Ishikawa (cell line): ENCODE data around the gene TASP1.

ENCODE experiments used
- CEBPB ChIP-seq: IDR thresholded peaks from 2 replicates; pipeline ENCODE4 v1.6.1; 2012
- CREB1 ChIP-seq: IDR thresholded peaks from 2 replicates; pipeline ENCODE4 v1.6.1; 2012; ENCODE audit warnings: low read depth
- EGR1 ChIP-seq: IDR thresholded peaks from 2 replicates; pipeline ENCODE4 v1.6.1; 2012
- EP300 ChIP-seq: IDR thresholded peaks from 2 replicates; pipeline ENCODE4 v1.6.1; 2012; ENCODE audit warnings: borderline replicate concordance
- FOXM1 ChIP-seq: IDR thresholded peaks from 2 replicates; pipeline ENCODE4 v1.6.1; 2012; ENCODE audit warnings: low read depth, borderline replicate concordance
- MAX ChIP-seq: IDR thresholded peaks from 2 replicates; pipeline ENCODE4 v1.6.1; 2012
- NFIC ChIP-seq: IDR thresholded peaks from 2 replicates; pipeline ENCODE4 v1.6.1; 2012
- RAD21 ChIP-seq: IDR thresholded peaks from 2 replicates; pipeline ENCODE4 v1.6.1; 2012; ENCODE audit warnings: low read depth
- REST ChIP-seq: IDR thresholded peaks from 2 replicates; pipeline ENCODE4 v1.6.1; 2012; ENCODE audit warnings: low read depth, mild to moderate bottlenecking
- TAF1 ChIP-seq: IDR thresholded peaks from 2 replicates; pipeline ENCODE4 v1.6.1; 2012; ENCODE audit warnings: low read depth, mild to moderate bottlenecking
- TCF12 ChIP-seq: IDR thresholded peaks from 2 replicates; pipeline ENCODE4 v1.6.1; 2012; ENCODE audit warnings: low read depth
- TEAD4 ChIP-seq: IDR thresholded peaks from 2 replicates; pipeline ENCODE4 v1.6.1; 2012
- USF1 ChIP-seq: IDR thresholded peaks from 2 replicates; pipeline ENCODE4 v1.6.1; 2012
- YY1 ChIP-seq: IDR thresholded peaks from 2 replicates; pipeline ENCODE4 v1.6.1; 2012; ENCODE audit warnings: low read depth
- ZBTB7A ChIP-seq: IDR thresholded peaks from 2 replicates; pipeline ENCODE4 v1.6.1; 2012; ENCODE audit warnings: low read depth

The TASP1 gene

GRCh38 chr20:13401596-13401995, 237.1 kb downstream of the TASP1 start:
- TF ChIP-seq RAD21: no peak
- no peak for TF ChIP-seq FOXM1
- no peak for TF ChIP-seq YY1
- TF ChIP-seq TEAD4: no peak
- no peak for TF ChIP-seq CREB1
- TF ChIP-seq ZBTB7A: no peak
- TF ChIP-seq MAX: no peak
- TF ChIP-seq TCF12: no peak

GRCh38 chr20:13400453-13400852, 238.3 kb downstream of the TASP1 start:
- TF ChIP-seq TCF12 (no peak), ZBTB7A (no peak), YY1 (no peak), MAX (no peak), TAF1 (no peak), FOXM1 (no peak), EGR1 (no peak), RAD21 (no peak), USF1 (no peak), CEBPB (no peak)

GRCh38 chr20:13397300-13397724, 241.4 kb downstream of the TASP1 start:
- no peak for TF ChIP-seq TAF1
- TF ChIP-seq EP300: no peak
- TF ChIP-seq TEAD4: no peak
- TF ChIP-seq EGR1: no peak
- TF ChIP-seq CEBPB: no peak
- no peak for TF ChIP-seq NFIC
- TF ChIP-seq CREB1: no peak

- TF ChIP-seq RAD21 (no peak), CEBPB (no peak), REST (no peak)
Measured at GRCh38 chr20:13396826-13397225, 241.9 kb downstream of the TASP1 start.

- TF ChIP-seq CREB1: no peak
- TF ChIP-seq USF1: no peak
- no peak for TF ChIP-seq YY1
- TF ChIP-seq FOXM1: no peak
- TF ChIP-seq EGR1: no peak
- no peak for TF ChIP-seq REST
- TF ChIP-seq MAX: no peak
- TF ChIP-seq TCF12: no peak
- no peak for TF ChIP-seq ZBTB7A
- no peak for TF ChIP-seq TEAD4
- TF ChIP-seq RAD21: no peak
- TF ChIP-seq TAF1: no peak
- TF ChIP-seq CEBPB: no peak
- TF ChIP-seq EP300: no peak
- no peak for TF ChIP-seq NFIC
Measured at GRCh38 chr20:13396022-13396421, 242.7 kb downstream of the TASP1 start.

GRCh38 chr20:13395232-13395631, 243.5 kb downstream of the TASP1 start:
- TF ChIP-seq ZBTB7A (no peak), TEAD4 (no peak), YY1 (no peak), TCF12 (no peak), EGR1 (no peak), EP300 (no peak)

- no peak for TF ChIP-seq TAF1
Measured at GRCh38 chr20:13392391-13392790, 246.3 kb downstream of the TASP1 start.
